ENCODE results near the gene TRAK1. TPM values are rescaled to one million over a fixed set of nuclear protein-coding genes. Genes with fewer than 3 reads are reported as not detected.

Gene TRAK1
- total RNA-seq, 1 donor from 2014 or later: 117 TPM

GRCh38 chr3:42228796-42229195 is 137.6 kb downstream of the TRAK1 start:
- DNase-seq (ENCODE audit: low read depth): no peak

GRCh38 chr3:42229266-42229941 is 138.2 kb downstream of the TRAK1 start:
- DNase-seq (ENCODE audit: low read depth): no peak

DNA sequence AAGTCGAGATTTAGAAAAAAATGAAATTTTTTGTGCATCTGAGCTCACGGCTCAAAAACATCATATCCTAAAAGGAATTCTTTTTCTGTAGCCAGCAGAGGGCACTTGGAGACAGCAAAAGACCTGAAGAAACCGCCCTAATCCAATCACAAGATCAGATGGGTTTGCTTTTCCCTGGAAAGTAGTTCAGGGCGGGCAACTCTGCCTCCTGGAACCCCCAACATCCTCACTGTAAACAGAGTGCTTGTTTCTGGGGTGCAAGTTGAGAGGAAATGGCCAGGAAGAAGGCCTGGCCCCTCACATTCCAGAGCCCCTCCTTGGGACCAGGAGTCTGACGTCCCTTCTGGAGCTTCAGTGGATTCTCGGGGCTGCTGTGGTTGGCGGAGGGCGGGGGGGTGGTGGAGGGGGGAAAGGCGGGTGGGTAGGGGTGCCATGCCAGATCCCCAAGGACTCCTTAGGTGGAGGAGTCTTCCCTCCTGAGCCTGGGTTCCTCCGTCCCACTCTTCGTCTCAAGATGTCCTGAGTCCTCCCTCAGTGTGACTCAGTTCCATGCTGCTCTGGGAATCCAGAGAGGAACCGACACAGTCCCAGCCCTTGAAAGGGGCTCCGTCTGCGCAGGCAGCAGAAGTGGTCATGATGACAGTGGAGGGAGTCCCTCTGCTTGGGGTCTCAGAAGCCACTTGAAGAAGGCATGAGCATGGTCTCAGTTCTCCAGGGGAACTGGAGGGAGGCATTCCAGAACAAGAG is 139.0 kb downstream of the TRAK1 start:
- DNase-seq (ENCODE audit: low read depth): peak; percentile 55

GRCh38 chr3:42230860-42231259 is 139.7 kb downstream of the TRAK1 start:
- no peak for DNase-seq (ENCODE audit: low read depth)

DNA sequence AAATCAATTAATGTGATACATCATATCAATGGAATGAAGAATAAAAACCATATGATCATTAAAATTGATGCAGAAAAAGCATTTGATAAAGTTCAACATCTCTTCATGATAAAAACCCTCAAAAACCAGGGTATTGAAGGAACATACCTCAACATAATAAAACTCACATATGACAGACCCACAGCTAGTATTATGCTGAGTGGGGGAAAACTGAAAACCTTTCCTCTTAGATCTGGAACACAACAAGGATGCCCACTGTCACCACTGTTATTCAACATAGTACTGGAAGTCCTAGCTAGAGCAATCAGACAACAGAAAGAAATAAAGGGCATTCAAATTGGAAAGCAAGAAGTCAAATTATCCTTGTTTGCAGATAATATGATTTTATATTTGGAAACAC is 144.4 kb downstream of the TRAK1 start:
- DNase-seq (ENCODE audit: low read depth): no peak

GRCh38 chr3:42236611-42237010 is 145.5 kb downstream of the TRAK1 start:
- DNase-seq (ENCODE audit: low read depth): no peak

- DNase-seq (ENCODE audit: low read depth): no peak
Observed at GRCh38 chr3:42246091-42246490, 154.9 kb downstream of the TRAK1 start.

DNA sequence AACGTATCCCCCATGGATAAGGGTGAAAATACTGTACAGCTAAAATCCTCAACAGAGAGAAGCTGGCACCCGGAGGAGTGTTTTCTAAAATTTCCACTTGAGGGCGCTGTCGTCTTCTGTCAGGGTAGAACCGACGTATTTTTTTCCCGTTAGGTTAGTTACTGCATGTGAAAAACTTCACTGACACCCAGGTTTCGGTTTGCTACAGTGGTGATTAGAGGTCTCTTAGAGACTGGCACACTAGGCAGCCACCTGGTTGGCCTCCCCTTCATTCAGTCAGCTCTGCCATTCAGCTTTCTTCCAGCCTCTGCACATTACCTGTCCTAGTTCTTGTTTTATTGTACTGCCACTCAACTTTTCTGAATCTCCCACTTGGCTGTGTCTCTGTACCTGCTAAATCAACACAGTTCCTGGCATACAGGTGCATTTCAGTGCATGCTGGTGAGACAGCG is 156.4 kb downstream of the TRAK1 start:
- DNase-seq (ENCODE audit: low read depth): peak; percentile 67

DNA sequence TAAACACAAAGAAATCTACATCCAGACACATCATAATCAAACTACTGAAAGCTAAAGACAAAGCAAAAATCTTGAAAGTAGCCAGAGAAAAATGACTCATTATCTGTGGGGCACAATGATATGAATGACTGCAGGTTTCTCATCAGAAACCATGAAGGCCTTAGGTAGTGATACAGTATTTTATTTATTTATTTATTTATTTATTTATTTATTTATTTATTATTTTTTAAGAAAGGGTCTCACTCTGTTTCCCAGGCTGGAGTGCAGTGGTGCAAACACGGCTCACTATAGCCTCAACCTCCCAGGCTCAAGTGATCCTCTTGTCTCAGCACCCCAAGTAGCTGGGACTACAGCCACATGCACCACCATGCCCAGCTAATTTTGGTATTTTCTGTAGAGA is 159.6 kb downstream of the TRAK1 start:
- no peak for DNase-seq (ENCODE audit: low read depth)

DNA sequence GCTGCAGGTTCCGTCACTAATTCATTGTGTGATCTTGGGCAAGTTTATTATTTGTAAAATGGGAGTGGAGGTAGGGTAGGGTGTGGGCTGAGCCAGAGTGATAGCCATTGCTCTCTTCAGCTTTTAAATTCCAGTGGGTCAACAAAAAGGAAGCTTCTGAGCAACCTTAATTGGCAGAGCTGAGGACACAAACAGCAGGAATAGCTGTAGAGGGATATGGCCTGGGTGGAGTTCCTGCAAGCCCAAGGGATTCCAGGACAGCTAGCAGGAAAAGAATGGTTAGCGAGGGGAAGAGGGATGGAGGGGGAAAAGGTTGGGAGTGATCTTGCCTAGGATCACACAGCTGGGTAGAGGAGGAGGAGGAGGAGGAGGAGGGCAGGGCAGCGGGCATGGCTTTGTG is 163.4 kb downstream of the TRAK1 start:
- no peak for DNase-seq (ENCODE audit: low read depth)

DNA sequence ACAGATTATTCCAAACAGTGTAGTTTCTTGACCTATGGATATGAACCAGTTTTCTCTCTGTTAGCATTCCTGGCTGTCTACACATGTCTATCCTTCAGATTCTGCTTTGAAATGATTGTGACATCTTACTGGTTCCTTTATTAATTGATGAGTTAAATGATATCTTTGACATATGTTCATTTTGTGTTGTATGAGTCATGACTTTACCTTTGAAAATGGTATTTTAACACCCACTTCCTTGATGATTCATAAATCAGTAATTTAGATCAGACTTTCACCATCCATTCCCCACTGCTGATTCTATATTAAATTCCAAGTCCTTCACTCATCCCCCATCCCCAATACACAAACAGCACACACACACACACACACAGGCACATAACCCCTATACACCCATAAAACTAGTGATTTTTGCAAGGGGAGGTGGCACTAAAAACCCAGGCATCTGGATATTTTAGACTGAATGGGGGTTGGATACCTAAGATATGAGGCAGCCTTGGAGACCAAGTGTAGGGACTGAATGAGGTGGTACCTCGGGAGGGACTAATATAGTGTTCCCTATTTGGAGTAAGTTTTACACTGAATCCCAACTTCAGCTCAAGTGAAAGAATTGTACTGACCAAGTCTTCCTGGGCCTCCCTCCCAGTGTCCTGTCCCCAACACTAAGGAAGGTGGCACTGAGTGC is 165.1 kb downstream of the TRAK1 start:
- DNase-seq (ENCODE audit: low read depth): no peak

DNA sequence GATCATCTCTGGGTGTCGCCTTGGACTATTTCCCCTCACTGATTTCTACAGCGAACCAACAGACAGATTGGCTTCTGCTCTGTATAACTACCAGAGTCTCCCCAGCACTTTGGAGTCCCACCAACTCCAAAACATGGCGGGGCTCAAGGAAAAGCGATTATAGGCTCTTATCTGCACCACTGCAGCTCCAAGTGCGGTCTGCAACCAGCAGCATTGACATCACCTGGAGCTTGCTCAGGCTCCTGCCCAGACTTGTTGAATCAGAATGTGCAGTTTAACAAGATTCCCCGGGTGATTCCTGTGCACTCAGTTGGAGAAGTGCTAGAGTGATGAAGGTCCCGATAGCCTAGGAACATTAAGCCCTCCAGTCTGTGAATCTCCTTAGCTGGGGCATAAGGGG is 165.8 kb downstream of the TRAK1 start:
- DNase-seq (ENCODE audit: low read depth): no peak

DNA sequence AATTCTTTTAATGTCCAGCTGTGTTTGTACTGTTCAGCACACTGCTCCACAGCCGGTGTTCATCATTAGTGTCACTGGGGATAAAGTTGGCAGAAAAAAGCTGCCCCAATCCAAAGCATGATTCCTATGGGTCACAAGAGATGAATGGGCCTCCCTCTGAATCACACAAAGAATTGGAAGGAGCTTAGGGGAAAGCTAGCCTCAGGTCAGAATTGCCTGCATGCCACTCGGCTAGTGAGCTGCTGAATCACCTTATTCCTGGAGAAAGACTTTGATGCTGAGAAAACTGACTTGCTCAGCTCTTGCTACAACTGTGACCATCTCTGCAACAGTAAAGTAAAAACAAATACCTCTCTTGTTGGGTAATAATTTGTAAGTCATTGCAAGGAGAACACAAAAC is 171.4 kb downstream of the TRAK1 start:
- DNase-seq (ENCODE audit: low read depth): no peak

- no peak for DNase-seq (ENCODE audit: low read depth)
Observed at GRCh38 chr3:42263354-42264346, 172.5 kb downstream of the TRAK1 start.

DNA sequence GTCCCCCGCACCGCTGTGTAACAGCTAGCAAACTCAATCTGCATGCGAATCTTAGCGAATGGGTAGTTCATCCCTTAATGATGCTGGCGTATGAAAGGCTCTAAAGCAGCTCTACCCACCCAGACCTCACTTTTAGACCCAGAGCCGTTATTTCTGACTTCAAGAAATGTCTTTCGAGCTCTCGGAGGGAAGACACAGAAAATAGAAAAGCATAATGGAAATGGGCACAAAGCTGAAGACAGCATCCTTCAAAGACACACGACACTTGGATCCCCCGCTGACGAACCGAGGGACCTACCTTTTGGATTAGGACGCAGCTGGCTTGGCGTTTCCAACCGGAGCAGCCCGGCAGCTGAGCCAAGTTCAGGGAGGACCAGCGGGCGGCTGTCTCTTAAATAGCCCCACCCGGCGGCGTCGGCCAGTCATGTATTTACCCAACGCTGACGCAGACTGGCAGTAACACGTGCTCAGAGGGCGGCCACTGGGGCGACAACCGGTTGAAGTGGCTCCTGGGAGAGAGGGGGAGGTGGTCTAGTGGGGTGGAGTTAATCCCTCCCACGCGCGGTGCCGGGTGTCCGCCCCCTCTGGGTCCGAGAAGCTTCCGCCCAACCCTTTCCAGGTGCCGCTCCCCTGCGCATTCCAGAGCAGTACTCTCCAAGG is 173.4 kb downstream of the TRAK1 start:
- no peak for DNase-seq (ENCODE audit: low read depth)

GRCh38 chr3:42265059-42265991 is 174.2 kb downstream of the TRAK1 start:
- no peak for DNase-seq (ENCODE audit: low read depth)

- DNase-seq (ENCODE audit: low read depth): no peak
Observed at GRCh38 chr3:42266085-42266484, 174.9 kb downstream of the TRAK1 start, which contains the start of gene CCK. CCK (minus strand) TSS chr3:42266185; CDS start chr3:42263630, 2,555 bp downstream.

DNA sequence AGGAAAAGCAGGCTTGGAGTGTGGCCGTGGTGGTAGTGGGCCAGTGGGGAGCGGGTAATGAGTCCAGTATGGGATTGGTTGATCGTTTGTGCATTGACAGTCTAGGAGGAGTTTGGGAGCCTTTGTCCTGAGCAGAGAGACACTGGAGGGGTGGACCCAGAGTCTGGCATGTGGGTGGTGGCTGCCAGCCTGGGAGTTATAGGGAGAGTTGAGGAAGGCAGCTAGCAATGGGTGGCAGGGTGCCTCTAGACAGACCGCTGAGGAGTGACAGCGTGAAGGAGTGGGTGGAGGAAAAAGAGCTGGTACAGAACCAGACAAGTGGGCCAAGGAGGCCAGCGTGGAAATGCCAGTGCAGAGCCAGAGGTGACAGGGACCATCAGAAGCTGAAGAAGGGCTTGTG is 176.7 kb downstream of the TRAK1 start:
- no peak for DNase-seq (ENCODE audit: low read depth)

DNA sequence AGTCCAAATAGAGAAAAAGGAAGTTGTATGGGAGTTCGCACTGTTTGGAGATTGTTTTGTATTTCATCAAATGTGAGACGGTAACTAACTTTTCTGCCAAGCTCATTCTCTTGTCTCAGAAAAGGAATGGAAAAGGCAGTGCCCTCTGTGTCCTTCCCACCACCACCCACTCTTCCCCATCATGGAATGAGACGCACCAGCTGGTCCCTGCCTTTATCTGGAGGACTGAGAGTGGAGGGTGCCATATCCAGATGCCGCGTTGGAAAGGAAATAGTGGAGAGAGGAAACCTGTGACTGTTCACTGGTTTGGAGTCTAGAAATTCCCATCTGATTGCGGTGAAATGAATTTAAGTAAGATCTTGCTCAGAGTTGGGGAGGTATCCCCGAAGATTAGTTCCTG is 178.5 kb downstream of the TRAK1 start:
- DNase-seq (ENCODE audit: low read depth): no peak

All from myocyte (in vitro differentiated cells).